GM18508 (cell line): ENCODE measurements around the gene CSNK1G1.
A peak's percentile ranks its signal among the peaks of the same experiment; 100 is the strongest.
"Not testable (repeated sequence)": the region's sequence is repeated elsewhere in the genome, so short reads cannot be mapped to it uniquely, and the experiment has no call there.

Source experiments
- ATAC-seq: cut with Tn5 transposase; IDR thresholded peaks from one replicate; pipeline ENCODE4 v1.9.1; 2021; ENCODE audit warnings: moderate number of reproducible peaks; ENCODE audit not compliant: insufficient read depth, unreplicated experiment

CSNK1G1 gene

DNA sequence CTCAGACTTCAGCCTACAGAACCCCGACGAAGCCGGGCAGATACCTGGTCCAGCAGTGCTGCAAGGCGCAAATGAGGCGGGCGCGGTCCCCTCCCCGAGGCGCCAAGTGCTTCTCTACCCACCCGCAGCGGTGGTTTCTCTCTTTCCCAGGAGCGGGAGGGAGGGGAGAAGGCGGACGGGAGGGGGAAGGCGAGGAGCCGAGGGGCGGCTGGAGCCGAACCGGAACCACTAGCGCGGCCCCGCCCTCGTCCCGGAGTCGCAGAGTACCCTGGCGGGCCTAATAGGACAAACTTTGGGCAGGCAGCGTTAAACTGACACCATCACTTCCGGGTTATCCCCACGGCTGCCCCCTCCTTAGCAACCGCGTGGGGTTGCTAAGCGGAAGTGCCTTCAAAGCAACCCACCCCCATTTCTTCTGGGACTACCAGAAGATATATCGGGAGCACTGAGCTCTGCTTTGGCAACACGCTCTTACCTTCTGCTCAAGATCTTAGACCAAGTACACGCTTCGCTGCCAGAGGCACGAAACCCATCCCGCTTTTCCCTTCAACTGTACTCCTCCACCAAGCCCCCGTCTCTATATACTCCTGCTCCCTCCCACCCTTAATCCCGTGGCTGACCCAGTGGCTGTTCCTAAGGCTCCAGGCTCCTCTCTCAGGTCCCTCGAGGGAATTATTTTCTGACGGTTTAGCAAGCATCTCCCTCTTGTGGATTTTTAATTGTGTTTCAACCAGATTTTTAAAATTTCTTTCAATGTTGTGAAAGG lies at the start of gene CSNK1G1:
Gene CSNK1G1 (minus strand): TSS at position 230 of the 766 bp plus-strand sequence. CDS start 55,674 bp downstream, outside the sequence.
- ATAC-seq = peak; percentile 73

DNA sequence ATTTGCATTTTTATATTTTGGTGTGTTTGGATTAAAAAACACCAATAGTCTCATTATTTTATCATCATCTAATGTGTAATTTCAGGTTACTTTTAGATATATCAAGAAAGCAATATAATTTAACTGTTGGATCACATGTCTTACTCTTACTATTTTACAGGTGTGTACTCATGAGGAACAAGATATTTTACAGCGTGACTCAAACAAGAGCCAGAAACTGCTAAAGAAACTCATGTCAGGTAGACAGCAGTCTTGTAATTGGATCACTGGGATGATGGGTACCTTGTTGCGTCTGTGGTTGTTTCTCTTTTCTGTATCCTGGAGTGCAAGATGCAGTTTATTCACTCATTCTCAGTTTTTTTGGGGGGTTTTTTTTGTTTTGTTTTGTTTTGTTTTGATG lies 44.6 kb upstream of the CSNK1G1 start:
- no peak for ATAC-seq

DNA sequence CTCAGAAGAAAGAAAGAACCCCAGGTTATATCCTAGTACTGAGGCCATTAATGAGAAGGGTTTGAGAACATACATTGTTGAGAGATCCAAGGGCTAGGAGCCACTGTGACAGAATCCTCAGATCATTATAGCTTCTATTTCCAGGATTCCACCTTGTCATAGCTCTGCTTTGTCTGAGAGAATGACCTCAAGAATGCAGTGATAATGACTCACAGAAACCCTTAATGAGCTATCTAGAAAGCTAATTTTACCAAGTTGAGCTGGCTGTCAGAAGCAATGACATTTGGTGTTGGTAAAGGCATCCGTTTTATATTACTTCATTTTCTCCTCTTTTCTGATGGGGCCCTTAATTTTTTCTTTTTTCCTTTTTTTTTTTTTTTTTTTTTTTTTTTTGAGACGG lies 42.6 kb upstream of the CSNK1G1 start:
- ATAC-seq = no peak

DNA sequence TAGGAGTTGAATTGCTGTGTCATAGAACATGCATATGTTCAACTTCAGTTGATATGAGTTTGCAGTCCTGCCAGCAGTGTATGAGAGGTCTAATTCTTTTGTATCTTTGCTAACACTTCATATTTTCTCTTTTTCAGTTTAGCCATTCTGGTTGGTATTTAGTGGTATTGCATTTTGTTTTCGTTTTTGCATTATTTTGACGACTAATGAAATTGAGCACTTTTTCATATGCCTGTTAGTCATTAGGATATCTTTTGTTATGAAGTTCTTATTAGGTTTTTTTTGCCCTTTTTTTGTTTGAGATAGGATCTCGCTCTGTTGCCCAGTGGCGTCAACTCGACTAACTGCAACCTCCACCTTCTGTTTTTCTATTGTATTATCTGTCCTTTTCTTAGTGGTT lies 40.8 kb upstream of the CSNK1G1 start:
- ATAC-seq = no peak

DNA sequence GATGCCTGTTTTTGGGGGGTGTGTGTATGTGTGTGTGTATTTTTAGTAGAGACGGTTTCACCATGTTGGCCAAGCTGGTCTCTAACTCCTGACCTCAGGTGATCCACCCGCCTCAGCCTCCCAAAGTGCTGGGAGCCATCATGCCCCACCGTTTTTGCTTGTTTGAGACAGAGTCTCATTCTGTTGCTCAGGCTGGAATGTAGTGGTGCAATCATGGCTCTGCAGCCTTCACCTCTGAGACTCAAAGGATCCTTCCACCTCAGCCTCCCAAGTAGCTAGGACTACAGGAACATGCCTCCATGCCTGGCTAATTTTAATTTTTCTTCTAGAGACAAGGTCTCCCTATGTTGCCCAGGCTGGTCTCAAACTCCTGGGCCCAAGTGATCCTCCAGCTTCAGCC lies 36.5 kb upstream of the CSNK1G1 start:
- not testable (repeated sequence) for ATAC-seq

DNA sequence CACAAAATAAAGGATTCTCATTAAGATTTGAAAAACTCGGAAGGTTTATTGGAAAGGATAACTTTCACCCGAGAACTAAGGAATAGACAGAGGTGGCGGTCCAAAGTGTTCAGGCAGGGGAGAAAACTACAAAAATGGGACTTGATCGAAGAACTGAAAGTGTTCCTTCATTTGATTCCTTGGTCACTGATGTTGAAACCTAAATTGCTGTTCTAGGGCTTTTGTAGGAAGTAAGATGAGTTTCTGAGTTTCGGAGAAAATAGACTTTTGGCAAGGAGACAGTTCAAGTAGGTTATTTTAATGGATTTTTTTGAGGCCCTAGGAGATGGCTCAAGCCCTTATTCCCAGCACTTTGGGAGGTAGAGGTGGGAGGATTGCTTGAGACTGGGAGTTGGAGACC lies 33.1 kb upstream of the CSNK1G1 start:
- ATAC-seq = no peak

DNA sequence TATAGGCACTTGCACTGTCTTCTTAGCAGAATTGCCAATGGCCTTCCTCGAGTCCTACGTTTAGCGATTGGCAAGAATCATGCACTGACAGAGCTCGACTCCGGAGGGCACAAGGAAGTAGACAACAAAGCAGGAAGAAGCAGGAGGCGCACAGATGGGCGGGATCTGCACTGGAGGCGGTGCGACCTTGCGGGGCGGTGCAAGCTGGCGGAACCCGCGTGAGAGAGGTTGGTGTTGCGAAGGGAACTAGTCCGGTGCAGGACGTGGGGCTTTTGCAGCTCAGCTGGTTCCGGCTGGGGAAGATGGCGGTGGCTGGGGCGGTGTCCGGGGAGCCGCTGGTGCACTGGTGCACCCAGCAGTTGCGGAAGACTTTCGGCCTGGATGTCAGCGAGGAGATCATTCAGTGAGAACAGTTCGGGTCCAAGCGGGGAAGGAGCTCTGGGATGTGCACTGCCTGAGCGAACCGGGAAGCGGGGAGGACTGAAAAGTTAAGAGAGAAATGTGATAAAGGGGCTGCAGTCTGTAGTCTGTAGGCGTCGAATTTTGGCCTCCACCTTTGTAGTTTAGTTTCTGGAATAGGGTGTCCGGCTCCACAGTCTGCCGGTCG lies 31.7 kb upstream of the CSNK1G1 start, which contains the start of gene TRIP4:
Gene TRIP4 (plus strand): TSS at position 275 of the 607 bp plus-strand sequence. CDS start 28 bp downstream, at position 303.
- peak; percentile 89 for ATAC-seq

DNA sequence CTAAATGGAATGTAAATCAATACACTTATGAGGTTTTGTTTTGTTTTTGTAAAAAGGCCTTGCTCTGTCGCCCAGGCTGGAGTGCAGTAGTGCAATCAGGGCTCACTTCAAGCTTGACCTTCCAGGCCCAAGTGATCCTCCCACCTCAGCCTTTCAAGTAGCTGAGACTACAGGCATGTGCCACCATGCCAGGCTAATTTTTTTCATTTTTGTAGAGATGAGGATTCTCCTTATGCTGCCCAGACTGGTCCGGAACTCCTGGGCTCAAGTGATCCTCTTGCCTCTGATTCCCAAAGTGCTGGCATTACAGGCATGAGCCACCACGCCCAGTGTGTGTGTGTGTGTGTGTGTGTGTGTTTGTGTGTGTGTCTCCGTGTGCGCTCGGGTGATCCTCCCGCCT lies 30.3 kb upstream of the CSNK1G1 start:
- ATAC-seq = no peak

DNA sequence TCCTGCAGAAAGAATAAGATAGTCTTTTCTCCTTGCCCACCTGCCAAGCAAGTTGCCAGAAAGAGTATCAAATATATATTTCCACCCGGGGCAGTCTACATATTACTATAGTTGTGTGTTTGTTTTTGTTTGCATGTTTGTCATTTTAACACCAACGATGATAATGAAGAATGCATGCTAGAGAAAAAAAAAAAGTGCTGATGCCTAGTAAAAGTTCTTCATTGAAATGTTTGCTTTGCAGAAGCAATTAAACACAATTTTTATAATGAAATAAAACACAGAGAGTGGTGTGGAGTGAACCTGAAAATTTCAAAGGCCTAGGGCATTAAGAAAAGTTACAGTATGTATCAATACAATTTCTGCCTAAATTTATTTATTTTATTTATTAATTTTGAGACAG lies 27.8 kb upstream of the CSNK1G1 start:
- ATAC-seq = no peak

DNA sequence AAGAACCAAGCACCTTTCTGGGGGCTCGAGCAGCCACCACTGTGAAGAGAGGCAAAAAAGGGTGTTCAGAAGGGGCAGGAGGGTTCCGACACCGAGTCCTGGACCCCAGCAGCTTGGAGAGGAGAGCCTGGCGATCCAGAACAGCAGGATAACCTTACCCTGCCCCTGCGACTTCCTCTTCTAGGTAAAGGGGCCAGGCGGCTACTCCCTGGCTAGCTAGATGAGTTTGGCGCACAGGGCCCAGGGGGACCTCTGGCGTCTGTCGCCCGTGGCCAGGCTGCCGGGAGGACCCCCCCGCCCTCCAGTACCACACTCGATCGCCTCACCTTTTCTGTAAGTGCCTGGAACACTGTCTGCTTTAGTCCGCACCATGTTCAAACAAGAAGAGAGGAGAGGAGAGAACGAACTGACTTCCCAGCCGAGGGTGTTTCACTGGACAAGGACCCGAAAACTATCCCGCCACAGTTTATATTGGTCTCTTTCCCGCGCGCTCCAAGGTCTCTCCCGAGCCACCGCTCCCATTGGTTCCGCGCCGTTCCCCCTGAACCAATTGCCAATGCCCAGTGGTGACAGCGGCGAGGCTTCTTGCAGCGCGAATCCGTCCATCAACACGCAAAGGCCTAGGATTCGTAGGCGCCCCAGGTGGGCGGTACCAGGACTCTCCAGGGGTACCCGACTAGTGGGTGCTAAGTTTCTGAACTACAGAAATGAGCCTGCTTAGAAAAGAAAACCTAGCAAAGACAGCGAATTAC lies 25.2 kb upstream of the CSNK1G1 start, which contains the start of gene PCLAF:
Gene PCLAF (minus strand): TSS at position 442 of the 752 bp plus-strand sequence. CDS start 70 bp downstream, at position 372.
- ATAC-seq = peak; percentile 80

DNA sequence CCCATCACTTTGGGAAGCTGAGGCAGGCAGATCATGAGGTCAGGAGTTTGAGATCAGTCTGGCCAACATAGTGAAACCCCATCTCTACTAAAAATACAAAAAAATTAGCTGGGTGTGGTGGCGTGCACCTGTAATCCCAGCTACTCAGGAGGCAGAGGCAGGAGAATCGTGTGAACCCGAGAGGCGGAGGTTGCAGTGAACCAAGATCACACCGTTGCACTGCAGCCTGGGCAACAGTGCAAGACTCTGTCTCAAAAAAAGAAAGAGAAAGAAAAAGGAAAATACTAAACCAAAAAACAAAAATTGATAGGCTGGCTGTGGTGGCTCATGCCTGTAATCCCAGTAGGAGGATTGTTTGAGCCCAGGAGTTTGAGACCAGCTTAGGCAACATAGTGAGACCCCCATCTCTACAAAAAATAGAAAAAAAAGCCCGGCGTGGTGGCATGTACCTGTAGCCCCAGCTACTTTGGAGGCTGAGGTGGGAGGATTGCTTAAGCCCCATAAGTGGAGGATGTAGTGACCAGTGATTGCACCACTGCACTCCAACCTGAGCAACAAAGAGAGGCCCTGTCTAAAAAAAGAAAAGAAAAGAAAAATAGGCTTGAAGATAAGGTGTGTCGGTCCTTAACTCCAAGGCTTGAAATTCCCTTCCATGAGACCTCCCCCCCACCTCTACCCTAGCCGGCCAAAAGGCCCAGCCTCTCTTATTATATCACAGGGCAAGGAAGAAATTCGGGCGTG lies 24.3 kb upstream of the CSNK1G1 start:
- not testable (repeated sequence) for ATAC-seq

DNA sequence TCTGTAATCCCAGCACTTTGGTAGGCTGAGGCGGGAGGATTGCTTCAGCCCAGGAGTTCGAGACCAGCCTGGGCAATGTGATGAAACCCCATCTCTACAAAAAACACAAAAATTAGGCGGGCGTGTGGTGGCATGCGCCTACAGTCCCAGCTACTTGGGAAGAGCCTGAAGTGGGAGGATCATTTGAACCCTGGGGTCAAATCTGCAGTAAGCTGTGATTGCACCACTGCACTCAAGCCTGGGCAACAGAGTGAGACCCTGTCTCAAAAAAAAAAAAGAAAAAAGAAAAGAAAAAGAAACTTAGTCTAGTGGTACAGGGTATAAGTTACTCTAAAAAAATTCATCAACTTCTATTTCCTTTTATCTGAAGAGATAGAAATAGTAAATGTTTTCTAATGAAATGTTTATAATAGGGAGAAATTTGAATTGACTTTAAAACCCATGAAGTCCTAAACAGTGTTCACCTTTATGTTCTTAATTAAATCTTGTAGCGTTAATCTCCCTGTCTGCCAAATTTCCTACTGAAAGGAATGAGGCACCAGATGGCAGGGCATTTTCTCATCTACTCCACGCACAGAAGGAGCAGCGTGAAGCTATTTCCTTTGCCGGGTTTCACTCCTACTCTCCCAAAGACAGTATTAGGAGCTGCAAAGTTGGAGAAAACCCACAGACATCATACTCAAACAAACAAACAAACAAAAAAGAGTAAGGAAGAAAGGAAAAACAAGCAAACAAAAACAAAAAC lies 23.4 kb upstream of the CSNK1G1 start:
- ATAC-seq = no peak

DNA sequence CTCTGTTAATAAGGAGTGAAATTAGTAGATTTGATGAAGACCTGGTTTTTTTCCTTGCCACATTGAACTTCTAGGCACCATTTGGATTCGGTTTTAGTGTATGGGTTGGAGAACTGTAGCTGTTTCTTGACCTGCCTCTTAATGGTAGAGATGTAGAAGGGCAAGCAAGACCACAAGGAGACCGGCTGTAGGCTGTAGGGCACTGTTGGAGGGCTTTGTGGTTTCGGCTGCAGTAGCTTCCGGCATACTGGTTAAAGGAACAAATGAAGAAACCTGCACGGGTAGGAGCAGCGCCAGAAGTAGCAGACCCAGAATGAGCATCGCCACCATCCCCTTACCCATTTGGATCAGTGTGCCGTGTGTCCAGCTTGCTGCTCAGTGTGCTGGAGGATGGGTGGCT lies 17.4 kb upstream of the CSNK1G1 start:
- ATAC-seq = no peak

DNA sequence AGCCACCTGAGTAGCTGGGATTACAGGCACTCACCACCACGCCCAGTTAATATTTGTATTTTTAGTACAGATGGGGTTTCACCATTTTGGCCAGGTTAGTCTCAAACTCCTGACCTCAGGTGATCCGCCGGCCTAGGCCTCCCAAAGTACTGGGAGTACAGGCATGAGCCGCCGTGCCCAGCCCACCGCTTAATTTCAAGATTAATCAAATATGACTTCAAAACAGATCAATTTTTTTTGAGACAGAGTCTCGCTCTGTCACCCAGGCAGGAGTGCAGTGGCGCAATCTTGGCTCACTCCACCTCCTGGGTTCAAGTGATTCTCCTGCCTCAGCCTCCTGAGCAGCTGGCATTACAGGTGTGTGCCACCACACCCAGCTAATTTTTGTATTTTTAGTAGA lies 15.4 kb upstream of the CSNK1G1 start:
- not testable (repeated sequence) for ATAC-seq

DNA sequence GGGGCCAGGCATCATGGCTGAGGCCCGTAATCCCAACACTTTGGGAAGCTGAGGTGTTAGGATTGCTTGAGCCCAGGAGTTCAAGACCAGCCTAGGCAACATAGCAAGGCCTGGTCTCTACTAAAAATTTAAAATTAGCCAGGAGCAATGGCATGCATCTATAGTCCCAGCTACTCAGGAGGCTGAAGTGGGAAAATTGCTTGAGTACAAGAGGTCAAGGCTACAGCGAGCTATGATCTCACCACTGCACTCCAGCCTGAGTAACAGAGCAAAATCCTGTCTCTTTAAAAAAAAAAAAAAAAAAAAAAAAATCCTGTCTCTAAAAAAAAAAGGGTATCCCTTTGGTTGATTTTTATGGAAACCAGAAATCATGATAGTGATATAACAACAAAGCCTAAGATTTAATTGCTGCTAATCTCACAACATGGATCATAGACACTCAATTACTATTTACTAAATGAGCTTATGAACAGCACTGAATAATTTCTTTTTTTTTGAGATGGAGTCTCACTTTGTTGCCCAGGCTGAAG lies 13.2 kb upstream of the CSNK1G1 start:
- no peak for ATAC-seq

DNA sequence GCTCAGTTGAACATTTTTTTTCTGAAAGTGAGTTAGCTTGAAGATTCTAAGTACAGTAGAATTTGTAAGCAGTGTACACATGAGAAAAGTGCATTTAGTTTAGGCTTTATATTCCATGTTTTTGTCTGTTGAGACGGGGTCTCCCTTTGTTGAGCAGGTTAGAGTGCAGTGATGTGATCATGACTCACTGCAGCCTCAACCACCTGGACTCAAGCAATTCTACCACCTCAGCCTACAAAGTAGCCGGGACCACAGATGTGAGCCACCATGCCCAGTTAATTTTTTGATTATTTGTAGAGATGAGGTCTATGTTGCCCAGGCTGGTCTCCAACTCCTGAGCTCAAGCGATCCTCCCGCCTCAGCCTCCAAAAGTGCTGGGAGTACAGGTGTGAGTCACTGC lies 5.3 kb upstream of the CSNK1G1 start:
- ATAC-seq = no peak

DNA sequence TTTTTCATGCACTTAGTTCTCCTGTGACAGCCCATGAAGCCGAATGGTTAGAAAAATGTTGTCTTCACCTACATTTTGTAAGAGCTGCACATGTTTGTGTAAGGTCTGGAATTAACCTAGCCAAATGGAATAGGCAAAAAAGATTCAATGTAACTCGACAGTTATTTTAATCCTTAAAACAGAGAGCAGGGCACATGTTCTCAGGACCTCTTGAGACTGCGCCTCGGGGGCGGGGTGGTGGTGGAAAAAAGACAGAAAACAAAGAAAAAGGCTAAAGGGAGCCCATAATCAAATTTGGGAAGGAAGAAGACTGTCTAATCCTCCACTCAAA lies 702 bp upstream of the CSNK1G1 start:
- no peak for ATAC-seq

DNA sequence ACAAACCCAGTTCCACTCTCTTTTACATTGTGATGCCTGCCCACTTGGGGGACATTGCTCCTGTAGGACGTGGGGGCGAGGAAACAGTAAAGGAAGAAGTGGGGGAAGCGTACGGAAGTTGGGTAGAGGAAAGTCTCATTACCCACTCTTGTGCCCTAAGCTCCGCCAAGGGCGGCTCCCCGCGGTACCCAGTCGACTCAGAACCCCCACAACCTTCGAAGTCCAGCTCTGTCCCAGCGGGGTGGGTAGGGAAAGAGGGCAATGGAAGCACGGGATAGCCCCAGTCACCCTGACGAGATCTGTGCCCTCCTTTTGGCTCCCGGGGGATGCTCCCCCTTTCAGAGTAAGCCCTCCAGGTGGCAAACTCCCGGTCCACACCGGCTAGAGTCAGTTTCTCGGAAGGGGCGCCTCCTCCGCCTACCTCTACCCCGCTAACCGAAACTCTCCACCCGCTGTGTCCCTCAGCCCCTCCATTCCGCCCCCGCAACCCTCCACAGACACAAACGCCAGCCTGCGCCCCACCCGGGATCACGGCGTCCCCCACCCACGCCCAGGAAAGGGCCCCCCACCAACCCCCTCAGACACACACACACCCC lies 527 bp downstream of the CSNK1G1 start:
- no peak for ATAC-seq

DNA sequence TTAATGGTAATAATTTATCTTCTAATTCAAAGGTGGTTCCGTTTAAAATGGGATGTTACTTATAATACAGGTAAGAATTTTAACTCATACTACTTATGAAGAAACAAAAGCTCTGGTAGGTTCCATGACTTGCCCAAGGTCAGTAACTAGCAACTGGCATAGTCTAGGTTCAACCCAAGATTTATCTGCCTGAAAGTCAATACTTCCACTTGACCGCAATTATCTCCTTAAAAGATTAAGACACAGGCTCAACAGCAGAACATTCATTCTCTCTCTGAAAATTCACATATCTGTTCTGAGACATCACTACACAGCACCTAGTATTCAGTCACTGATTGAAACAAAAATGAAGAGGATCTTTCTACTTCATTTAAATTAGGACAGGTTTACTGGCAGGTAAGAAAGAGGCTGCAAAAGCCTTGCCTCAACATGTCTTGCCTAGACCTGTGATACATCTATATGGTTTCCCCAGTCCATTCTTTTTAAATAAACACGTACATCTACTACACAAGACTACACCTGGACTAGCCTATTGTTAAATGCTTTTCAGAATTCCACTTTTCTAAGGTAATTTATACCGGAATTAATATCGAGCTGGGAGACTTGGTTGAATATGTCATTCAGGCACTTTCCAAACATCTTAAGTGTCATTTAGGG lies 1.2 kb downstream of the CSNK1G1 start:
- ATAC-seq = no peak
